ENCODE results near the gene TRAM2. TPM values are rescaled to one million over a fixed set of nuclear protein-coding genes. Genes with fewer than 3 reads are reported as not detected.

Gene TRAM2
- total RNA-seq, 6 donors from 2014 or later: 9.4 to 26.8 (median 14.3) TPM

DNA sequence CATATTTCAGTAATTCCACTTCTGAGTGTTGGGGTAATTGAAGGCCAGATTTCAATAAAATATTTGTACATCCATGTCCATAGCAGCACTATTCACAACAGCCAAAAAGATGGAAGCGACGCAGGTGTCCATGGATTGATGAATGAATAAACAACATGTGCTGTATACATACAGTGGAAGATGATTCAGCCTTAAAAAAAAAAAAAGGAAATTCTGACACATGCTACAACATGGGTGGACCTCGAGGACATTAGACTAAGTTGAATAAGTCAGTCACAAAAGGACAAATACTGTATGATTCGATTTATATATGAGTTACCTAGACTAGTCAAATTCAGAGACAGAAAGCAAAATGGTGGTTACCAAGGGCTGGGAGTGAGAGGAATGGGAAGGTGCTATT lies 57.2 kb downstream of the TRAM2 start:
- Histone ChIP-seq H3K9me3 (no peaks in the 10 kb centered on the region), H3K4me3 (no peak overlapping the region), H3K36me3 (peaks cover 0 to 14% (median 2%) of the 10 kb centered on the region in 4 donors), H3K27me3 (no peaks in the 10 kb centered on the region), H3K4me1 (peaks cover 27 to 58% (median 30%) of the 10 kb centered on the region in 4 donors), H3K27ac (no peak overlapping the region)
- ATAC-seq (ENCODE audit: low FRiP score in 2 of 2) (no peak), DNase-seq (no peak)
- TF ChIP-seq POLR2AphosphoS5 (IDR thresholded peaks at IDR 0.05) (no peak), POLR2A (IDR thresholded peaks at IDR 0.05) (no peak), EP300 (IDR thresholded peaks at IDR 0.05) (no peak)
- TF ChIP-seq, protein P1, sequence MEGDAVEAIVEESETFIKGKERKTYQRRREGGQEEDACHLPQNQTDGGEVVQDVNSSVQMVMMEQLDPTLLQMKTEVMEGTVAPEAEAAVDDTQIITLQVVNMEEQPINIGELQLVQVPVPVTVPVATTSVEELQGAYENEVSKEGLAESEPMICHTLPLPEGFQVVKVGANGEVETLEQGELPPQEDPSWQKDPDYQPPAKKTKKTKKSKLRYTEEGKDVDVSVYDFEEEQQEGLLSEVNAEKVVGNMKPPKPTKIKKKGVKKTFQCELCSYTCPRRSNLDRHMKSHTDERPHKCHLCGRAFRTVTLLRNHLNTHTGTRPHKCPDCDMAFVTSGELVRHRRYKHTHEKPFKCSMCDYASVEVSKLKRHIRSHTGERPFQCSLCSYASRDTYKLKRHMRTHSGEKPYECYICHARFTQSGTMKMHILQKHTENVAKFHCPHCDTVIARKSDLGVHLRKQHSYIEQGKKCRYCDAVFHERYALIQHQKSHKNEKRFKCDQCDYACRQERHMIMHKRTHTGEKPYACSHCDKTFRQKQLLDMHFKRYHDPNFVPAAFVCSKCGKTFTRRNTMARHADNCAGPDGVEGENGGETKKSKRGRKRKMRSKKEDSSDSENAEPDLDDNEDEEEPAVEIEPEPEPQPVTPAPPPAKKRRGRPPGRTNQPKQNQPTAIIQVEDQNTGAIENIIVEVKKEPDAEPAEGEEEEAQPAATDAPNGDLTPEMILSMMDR (IDR thresholded peaks at IDR 0.05): no peak
- WGBS, 2 donors: 89 to 91% methylated on average over 4 of the region's 4 CpGs

DNA sequence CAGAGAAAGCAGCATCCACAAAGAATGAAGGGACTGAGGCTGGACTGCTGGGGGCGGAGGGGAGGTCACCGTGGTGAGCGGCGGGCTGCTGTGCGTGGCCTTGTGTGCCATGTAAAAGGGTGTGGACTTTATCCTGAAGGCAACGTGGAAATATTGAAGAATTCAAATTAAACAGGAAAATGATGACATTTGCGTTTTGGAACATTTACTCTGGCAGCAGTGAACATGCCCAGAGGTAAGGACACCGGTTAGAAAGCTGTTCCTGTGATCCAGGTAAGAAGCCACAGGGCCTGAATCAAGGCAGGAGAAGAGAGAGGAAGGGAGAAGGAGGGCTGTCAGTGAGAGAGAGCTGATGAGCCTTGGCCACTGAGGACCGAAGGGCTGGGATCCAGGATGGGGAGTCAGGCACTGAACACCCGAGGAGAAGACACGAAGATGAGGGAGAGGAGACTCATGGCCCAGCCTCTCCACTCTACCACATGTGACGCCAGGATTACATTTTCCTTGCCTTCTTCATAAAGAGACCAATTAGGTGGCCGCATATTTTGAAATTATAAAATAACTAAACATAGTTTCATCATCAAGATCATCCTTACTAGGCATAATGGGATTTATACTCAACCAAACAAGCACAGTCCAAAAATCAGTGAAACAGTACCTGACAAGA lies 58.4 kb downstream of the TRAM2 start:
- DNase-seq: no peak

DNA sequence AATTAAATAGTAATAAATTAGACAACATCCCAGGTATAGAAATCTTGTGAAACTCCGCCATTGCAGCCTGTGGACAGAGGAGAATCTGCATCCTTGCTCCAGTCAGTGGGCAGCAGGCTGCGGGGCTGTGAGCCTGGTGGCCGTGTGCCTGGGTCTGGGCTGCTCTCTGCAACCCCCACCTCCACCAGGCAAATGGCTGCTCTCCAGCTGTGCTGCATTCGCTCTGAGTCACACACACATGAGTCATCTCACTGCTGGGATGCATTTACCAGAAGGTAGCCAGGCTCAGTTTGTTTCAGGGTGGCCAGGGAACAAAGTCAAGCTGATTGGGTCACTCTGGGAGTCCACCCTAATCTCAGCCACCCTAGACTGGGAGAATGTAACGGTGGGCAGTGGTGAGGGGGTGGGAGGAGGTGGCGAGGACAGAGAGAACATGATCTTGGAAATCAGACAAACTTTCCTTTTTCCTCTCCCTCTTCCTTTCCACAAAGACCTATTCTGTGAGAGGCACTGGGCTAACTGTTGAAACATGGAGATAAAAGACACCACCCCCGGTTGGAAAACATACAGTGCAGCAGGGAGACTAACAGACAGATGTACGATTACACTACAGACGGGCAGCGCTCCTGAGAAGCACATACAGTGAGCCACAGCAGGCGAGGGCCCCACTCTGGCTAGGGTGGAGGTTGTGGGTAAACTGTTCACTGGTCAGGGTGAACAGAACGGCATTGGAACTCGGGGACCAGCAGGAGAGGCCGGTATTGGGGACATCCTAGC lies 59.2 kb downstream of the TRAM2 start:
- H3K4me1 ChIP-seq: peaks cover 24 to 52% (median 28%) of the 10 kb centered on the region in 4 donors
- WGBS, 2 donors: 66 to 71% methylated on average over 12 to 14 of the region's 14 CpGs

More for the DNA sequence above, 58.4 kb downstream of the TRAM2 start:
- TF ChIP-seq POLR2A (IDR thresholded peaks at IDR 0.05): no peak
- TF ChIP-seq POLR2AphosphoS5 (IDR thresholded peaks at IDR 0.05): no peak
- TF ChIP-seq EP300 (IDR thresholded peaks at IDR 0.05): no peak
- TF ChIP-seq, protein P1 (IDR thresholded peaks at IDR 0.05): no peak
- H3K4me3 ChIP-seq: no peak overlapping the region
- WGBS, 2 donors: 87 to 89% methylated on average over 13 of the region's 13 CpGs
- peaks cover 0 to 25% (median 2%) of the 10 kb centered on the region in 4 donors for H3K36me3 ChIP-seq
- peak in 1 of 2 donors; percentile 4 for ATAC-seq (ENCODE audit: low FRiP score in 2 of 2)
- H3K27me3 ChIP-seq: no peaks in the 10 kb centered on the region
- H3K27ac ChIP-seq: peak overlapping the region; percentile 31 to 79 (median 58)
- H3K4me1 ChIP-seq: peaks cover 27 to 56% (median 31%) of the 10 kb centered on the region in 4 donors
- H3K9me3 ChIP-seq: no peaks in the 10 kb centered on the region

DNA sequence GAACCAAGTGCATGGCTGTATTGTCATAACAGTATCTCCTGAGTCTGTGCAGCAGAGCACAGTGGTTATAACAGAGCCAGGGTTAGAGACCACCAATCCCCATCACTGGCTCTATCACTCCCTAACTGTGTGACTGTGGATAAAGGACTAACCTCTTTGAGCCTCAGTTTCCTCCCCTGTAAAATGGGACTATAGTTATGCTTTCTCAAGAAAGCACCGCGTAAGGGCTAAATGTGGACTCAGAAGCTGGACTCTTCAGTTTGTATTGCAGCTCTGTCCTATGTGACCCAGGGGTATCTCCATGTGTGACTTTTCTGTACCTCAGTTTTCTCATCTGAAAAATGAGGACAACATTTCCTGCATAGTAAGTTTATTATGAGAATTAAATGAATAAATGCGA lies 59.9 kb downstream of the TRAM2 start:
- Histone ChIP-seq H3K9me3 (no peaks in the 10 kb centered on the region), H3K4me1 (peaks cover 23 to 52% (median 26%) of the 10 kb centered on the region in 4 donors), H3K27me3 (no peaks in the 10 kb centered on the region), H3K27ac (no peak overlapping the region), H3K36me3 (peaks cover 0 to 26% (median 2%) of the 10 kb centered on the region in 4 donors), H3K4me3 (no peak overlapping the region)
- ATAC-seq (ENCODE audit: low FRiP score in 2 of 2) (no peak), DNase-seq (no peak)
- WGBS, 2 donors: 93 to 100% methylated on average over 3 of the region's 3 CpGs
- TF ChIP-seq EP300 (IDR thresholded peaks at IDR 0.05) (no peak), POLR2AphosphoS5 (IDR thresholded peaks at IDR 0.05) (no peak), POLR2A (IDR thresholded peaks at IDR 0.05) (no peak)
- TF ChIP-seq, protein P1 (IDR thresholded peaks at IDR 0.05): no peak

More for the DNA sequence above, 59.2 kb downstream of the TRAM2 start:
- Histone ChIP-seq H3K9me3 (no peaks in the 10 kb centered on the region), H3K27me3 (no peaks in the 10 kb centered on the region), H3K36me3 (peaks cover 0 to 26% (median 2%) of the 10 kb centered on the region in 4 donors), H3K27ac (peak overlapping the region; percentile 31 to 79 (median 58)), H3K4me3 (no peak overlapping the region)
- ATAC-seq (ENCODE audit: low FRiP score in 2 of 2) (peak; percentile 78 to 85), DNase-seq (peak in 1 of 2 donors; percentile 70)
- TF ChIP-seq POLR2AphosphoS5 (IDR thresholded peaks at IDR 0.05) (peak; percentile 70 to 74), POLR2A (IDR thresholded peaks at IDR 0.05) (no peak), EP300 (IDR thresholded peaks at IDR 0.05) (peak in 2 of 4 donors; percentile 36 to 37)

DNA sequence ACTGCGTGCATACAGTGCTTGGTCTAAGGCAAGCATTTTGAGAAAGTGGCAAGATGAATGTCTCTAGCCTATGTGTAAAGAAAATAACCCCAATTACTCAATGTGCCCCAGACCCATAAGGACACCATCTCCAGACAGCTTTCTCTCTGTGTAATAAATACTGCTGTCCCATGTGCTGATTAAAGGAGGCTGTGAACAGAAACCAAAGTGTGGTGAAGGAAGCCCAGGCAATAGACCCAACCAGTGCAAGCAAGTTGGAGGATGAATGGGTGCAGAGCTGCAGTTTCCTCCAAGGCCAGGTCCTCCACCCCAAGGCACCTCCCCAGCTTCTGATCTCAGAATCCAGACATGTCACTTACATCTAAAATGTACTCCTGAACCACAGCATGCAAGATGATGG lies 60.6 kb downstream of the TRAM2 start:
- Histone ChIP-seq H3K4me1 (peaks cover 21 to 52% (median 26%) of the 10 kb centered on the region in 4 donors), H3K27me3 (no peaks in the 10 kb centered on the region), H3K27ac (no peak overlapping the region), H3K4me3 (no peak overlapping the region), H3K36me3 (peaks cover 0 to 31% (median 2%) of the 10 kb centered on the region in 4 donors), H3K9me3 (no peaks in the 10 kb centered on the region)
- TF ChIP-seq EP300 (IDR thresholded peaks at IDR 0.05) (no peak), POLR2A (IDR thresholded peaks at IDR 0.05) (no peak), POLR2AphosphoS5 (IDR thresholded peaks at IDR 0.05) (no peak)
- TF ChIP-seq, protein P1 (IDR thresholded peaks at IDR 0.05): no peak
- no peak for DNase-seq
- ATAC-seq (ENCODE audit: low FRiP score in 2 of 2): no peak
- 86 to 95% methylated on average over 1 of the region's 1 CpG for WGBS, 2 donors
